Astrocyte (in vitro differentiated cells and primary cell): Measurements from ENCODE around the gene ZDHHC11. TPM values are rescaled to one million over a fixed set of nuclear protein-coding genes. Genes with fewer than 3 reads are reported as not detected.

Experiments used
- DNase-seq: peaks from one replicate; pipeline ENCODE4 v3.0.0-alpha.2; 2010; ENCODE audit warnings: low read depth
- FAIRE-seq: peaks from 2 replicates; lab custom pipeline; 2011; peaks lifted over from hg19 to GRCh38; lab: Jason Lieb, UNC
- H2AFZ ChIP-seq: 2 replicates; pipeline ENCODE4 v1.6.0; 2012; ENCODE audit warnings: low read depth, low read length, inconsistent platforms
- H3K27ac ChIP-seq: 2 replicates; pipeline ENCODE4 v1.5.1; 2011; ENCODE audit warnings: low read depth, low read length, inconsistent platforms
- H3K27me3 ChIP-seq: 2 replicates; pipeline ENCODE4 v1.6.0; 2011; ENCODE audit warnings: low read length, inconsistent platforms; ENCODE audit not compliant: insufficient read depth
- H3K36me3 ChIP-seq: 2 replicates; pipeline ENCODE4 v1.5.1; 2011; ENCODE audit warnings: low read length, inconsistent platforms; ENCODE audit not compliant: insufficient read depth
- H3K4me1 ChIP-seq: 2 replicates; pipeline ENCODE4 v1.5.1; 2011; ENCODE audit warnings: low read length, inconsistent platforms; ENCODE audit not compliant: insufficient read depth
- H3K4me2 ChIP-seq: 2 replicates; pipeline ENCODE4 v1.6.0; 2012; ENCODE audit warnings: low read length, inconsistent platforms
- H3K4me3 ChIP-seq: 2 replicates; pipeline ENCODE4 v1.5.1; 2011; ENCODE audit warnings: low read depth, mild to moderate bottlenecking, low read length, inconsistent platforms; ENCODE audit not compliant: insufficient read depth
- H3K79me2 ChIP-seq: 2 replicates; pipeline ENCODE4 v1.6.0; 2012; ENCODE audit warnings: mild to moderate bottlenecking, low read length, inconsistent platforms; ENCODE audit not compliant: insufficient read depth
- H3K9ac ChIP-seq: 2 replicates; pipeline ENCODE4 v1.6.0; 2012; ENCODE audit warnings: mild to moderate bottlenecking, low read length, inconsistent platforms
- H3K9me3 ChIP-seq: 2 replicates; pipeline ENCODE4 v1.5.1; 2012; ENCODE audit warnings: low read depth, mild to moderate bottlenecking, low read length, inconsistent platforms; ENCODE audit not compliant: insufficient read depth
- H4K20me1 ChIP-seq: 2 replicates; pipeline ENCODE4 v1.6.0; 2012; ENCODE audit warnings: low read length, inconsistent platforms; ENCODE audit not compliant: insufficient read depth
- H3K27ac Mint-ChIP-seq: one replicate; pipeline ENCODE4 v1.8.0; 2021; ENCODE audit warnings: mild to moderate bottlenecking, mixed read lengths; ENCODE audit not compliant: unreplicated experiment
- H3K27me3 Mint-ChIP-seq: one replicate; pipeline ENCODE4 v1.8.0; 2021; ENCODE audit warnings: low read depth, mixed read lengths; ENCODE audit not compliant: unreplicated experiment
- H3K36me3 Mint-ChIP-seq: one replicate; pipeline ENCODE4 v1.8.0; 2021; ENCODE audit warnings: low read depth, mixed read lengths; ENCODE audit not compliant: unreplicated experiment
- H3K4me1 Mint-ChIP-seq: one replicate; pipeline ENCODE4 v1.8.0; 2021; ENCODE audit warnings: low read depth, mixed read lengths; ENCODE audit not compliant: unreplicated experiment
- H3K4me3 Mint-ChIP-seq: one replicate; pipeline ENCODE4 v1.8.0; 2021; ENCODE audit warnings: mild to moderate bottlenecking, moderate library complexity, mixed read lengths; ENCODE audit not compliant: unreplicated experiment
- H3K9me3 Mint-ChIP-seq: one replicate; pipeline ENCODE4 v1.8.0; 2021; ENCODE audit warnings: mild to moderate bottlenecking, mixed read lengths; ENCODE audit not compliant: unreplicated experiment
- CTCF ChIP-seq: IDR thresholded peaks from 2 replicates; pipeline ENCODE4 v1.5.1; 2011; ENCODE audit warnings: low read depth, mild to moderate bottlenecking, inconsistent platforms, low read length, moderate library complexity; ENCODE audit not compliant: insufficient read depth
- EZH2 ChIP-seq: IDR thresholded peaks from 2 replicates; pipeline ENCODE4 v1.6.1; 2012; ENCODE audit warnings: mild to moderate bottlenecking, low read length, inconsistent platforms; ENCODE audit not compliant: insufficient read depth
- total RNA-seq: library from RNA; stranded (reverse); gene quantifications from 2 replicates; pipeline ENCODE4 v1.2.1, GENCODE V29; 2021

The ZDHHC11 gene
- total RNA-seq, 1 donor from 2014 or later = 15.9 TPM

DNA sequence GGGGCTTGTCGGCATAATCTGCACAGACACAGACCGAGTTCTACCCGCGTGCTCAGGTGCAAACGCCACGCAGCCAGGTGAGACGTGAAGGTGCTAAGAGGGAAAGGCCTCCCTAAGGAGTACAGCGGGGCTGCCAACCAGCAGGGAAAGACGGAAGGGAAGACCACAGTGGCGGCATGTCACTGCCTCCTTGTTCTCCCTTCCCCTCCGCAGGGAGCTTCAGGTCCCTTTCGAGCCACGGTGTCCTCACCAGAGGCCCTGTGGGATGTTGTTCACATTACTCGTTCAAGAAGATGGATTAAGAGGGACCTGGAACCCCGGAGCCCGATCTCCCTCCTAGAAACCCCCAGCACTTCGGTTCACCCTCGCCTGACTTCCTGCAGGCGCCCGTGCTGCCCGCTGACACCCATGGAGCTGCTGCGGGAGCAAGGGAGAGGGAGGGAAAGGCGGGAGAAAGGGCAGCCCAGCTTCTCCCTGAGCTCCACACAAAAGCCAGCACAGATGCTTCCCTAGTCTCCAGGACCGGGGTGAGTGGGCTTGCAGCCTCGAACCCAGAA, 41.1 kb upstream of the ZDHHC11 start:
- H3K4me3 ChIP-seq = peak overlapping the region; percentile 82
- H3K4me1 ChIP-seq = peaks cover 23% of the 10 kb centered on the region
- FAIRE-seq = no peak
- peak overlapping the region; percentile 87 for H3K9ac ChIP-seq
- no peak for DNase-seq
- H2AFZ ChIP-seq = peak overlapping the region; percentile 93
- peak overlapping the region; percentile 99 for H3K4me2 ChIP-seq
- peaks cover 28% of the 10 kb centered on the region for H4K20me1 ChIP-seq
- no peaks in the 10 kb centered on the region for H3K27me3 ChIP-seq
- H3K79me2 ChIP-seq = peaks cover 69% of the 10 kb centered on the region
- no peaks in the 10 kb centered on the region for H3K9me3 Mint-ChIP-seq
- peaks cover 15% of the 10 kb centered on the region for H3K4me1 Mint-ChIP-seq
- peaks cover 4% of the 10 kb centered on the region for H3K36me3 Mint-ChIP-seq
- H3K36me3 ChIP-seq = peaks cover 29% of the 10 kb centered on the region
- H3K4me3 Mint-ChIP-seq = peak overlapping the region; percentile 95
- TF ChIP-seq EZH2 (no peak), CTCF (no peak)
- peak overlapping the region; percentile 93 for H3K27ac Mint-ChIP-seq
- no peaks in the 10 kb centered on the region for H3K9me3 ChIP-seq
- H3K27me3 Mint-ChIP-seq = no peaks in the 10 kb centered on the region
- H3K27ac ChIP-seq = peak overlapping the region; percentile 89

- Histone ChIP-seq H3K9ac (peak overlapping the region; percentile 87), H3K27ac (peak overlapping the region; percentile 89), H2AFZ (no peak overlapping the region), H3K9me3 (no peaks in the 10 kb centered on the region), H3K4me3 (peak overlapping the region; percentile 82), H3K4me2 (peak overlapping the region; percentile 99), H3K36me3 (peaks cover 31% of the 10 kb centered on the region), H3K79me2 (peaks cover 76% of the 10 kb centered on the region), H3K27me3 (no peaks in the 10 kb centered on the region), H4K20me1 (peaks cover 34% of the 10 kb centered on the region), H3K4me1 (peaks cover 23% of the 10 kb centered on the region)
- FAIRE-seq = no peak
- DNase-seq = no peak
- Mint-ChIP-seq H3K4me3 (peak overlapping the region; percentile 95), H3K4me1 (peaks cover 15% of the 10 kb centered on the region), H3K27ac (peak overlapping the region; percentile 93), H3K9me3 (no peaks in the 10 kb centered on the region), H3K27me3 (no peaks in the 10 kb centered on the region), H3K36me3 (peaks cover 6% of the 10 kb centered on the region)
- TF ChIP-seq CTCF (no peak), EZH2 (no peak)
Measured at GRCh38 chr5:891117-891836, 40.5 kb upstream of the ZDHHC11 start.
